GM12878 (cell line): Measurements from ENCODE around the gene BICD1. TPM values are rescaled to one million over a fixed set of nuclear protein-coding genes. Genes with fewer than 3 reads are reported as not detected.
A peak's percentile ranks its signal among the peaks of the same experiment; 100 is the strongest.

Experiments
- ATAC-seq: fragments of 200-7000 bp; cut with Tn5 transposase; 3 replicates; pipeline ENCODE4 v1.9.1; 2020; ENCODE audit warnings: mild to moderate bottlenecking, moderate library complexity
- BruUV-seq: library from RNA; stranded (reverse); fragments of 400-500 nt; replicated peaks from 2 replicates; lab custom pipeline; 2021; lab: Mats Ljungman, UMichigan
- CTCF ChIA-PET: fragments of 300-600 bp; sonication (Branson Sonifier 250); formaldehyde crosslinking; extraction: SDS; loops from one replicate; lab custom pipeline; 2021; ENCODE audit warnings: inconsistent platforms; lab: Yijun Ruan, JAX
- POLR2A ChIA-PET: fragments of 350-600 bp; formaldehyde crosslinking; extraction: SDS; loops from one replicate; lab custom pipeline; 2021; ENCODE audit warnings: inconsistent platforms; lab: Charles Lee
- RAD21 ChIA-PET: fragments of 300-600 bp; sonication (Branson Sonifier 250); formaldehyde crosslinking; loops from one replicate; lab custom pipeline; 2023; ENCODE audit warnings: antibody characterized with exemption; ENCODE audit not compliant: unreplicated experiment; lab: Charles Lee
- SMC1A ChIA-PET: fragments of 300-600 bp; sonication (Branson Sonifier 250); formaldehyde crosslinking; loops from one replicate; lab custom pipeline; 2023; ENCODE audit not compliant: unreplicated experiment, uncharacterized antibody; lab: Charles Lee
- DNase-seq: peaks from one replicate; pipeline ENCODE4 v3.0.0-alpha.2; 2011; ENCODE audit warnings: low read depth, low spot score
- FAIRE-seq: peaks from 3 replicates; lab custom pipeline; 2011; peaks lifted over from hg19 to GRCh38; lab: Jason Lieb, UNC
- H2AFZ ChIP-seq: 2 replicates; pipeline ENCODE4 v1.6.0; 2011; ENCODE audit warnings: low read depth, low read length, control low read depth; ENCODE audit not compliant: control insufficient read depth
- H3K27ac ChIP-seq: 2 replicates; pipeline ENCODE4 v1.5.1; 2011; ENCODE audit warnings: control low read depth; ENCODE audit not compliant: control insufficient read depth, insufficient read depth
- H3K27me3 ChIP-seq, 2 experiments: replicated peaks in 1 of 2; 2 replicates each; pipeline versions ENCODE4 v1.6.0 to v1.6.1; 2011; ENCODE audit warnings: low read length in 1 of 2; ENCODE audit not compliant: control insufficient read depth in 2 of 2, insufficient read depth in 2 of 2
- H3K36me3 ChIP-seq, 2 experiments: 2 replicates each; pipeline ENCODE4 v1.5.1; 2011; ENCODE audit warnings: low read length in 1 of 2; ENCODE audit not compliant: control insufficient read depth in 2 of 2, insufficient read depth in 2 of 2
- H3K4me1 ChIP-seq: 2 replicates; pipeline ENCODE4 v1.6.1; 2011; ENCODE audit warnings: mild to moderate bottlenecking, low read length, moderate library complexity, mixed read lengths; ENCODE audit not compliant: control insufficient read depth, insufficient read depth
- H3K4me2 ChIP-seq: 2 replicates; pipeline ENCODE4 v1.6.0; 2011; ENCODE audit warnings: control low read depth; ENCODE audit not compliant: control insufficient read depth, insufficient read depth
- H3K4me3 ChIP-seq: fragments of 200-600 bp; sonication (generic); 2 replicates; pipeline ENCODE4 v1.5.1; 2016
- H3K79me2 ChIP-seq: 2 replicates; pipeline ENCODE4 v1.6.0; 2011; ENCODE audit warnings: low read length; ENCODE audit not compliant: control insufficient read depth, insufficient read depth
- H3K9ac ChIP-seq: 2 replicates; pipeline ENCODE4 v1.8.0; 2011; ENCODE audit warnings: low read length, control low read depth, mixed read lengths; ENCODE audit not compliant: control insufficient read depth, insufficient read depth
- H3K9me3 ChIP-seq: replicated peaks from 3 replicates; pipeline ENCODE4 v1.5.1; 2011; ENCODE audit warnings: mild to moderate bottlenecking, low read length; ENCODE audit not compliant: control insufficient read depth, insufficient read depth
- H4K20me1 ChIP-seq: 2 replicates; pipeline ENCODE4 v1.6.0; 2011; ENCODE audit not compliant: control insufficient read depth, insufficient read depth
- BACH1 ChIP-seq: fragments of 450-650 bp; IDR thresholded peaks from 2 replicates; pipeline ENCODE4 v1.6.1; 2017; ENCODE audit warnings: mild to moderate bottlenecking, borderline replicate concordance
- PAX8 ChIP-seq: fragments of 450-650 bp; IDR thresholded peaks from 2 replicates; pipeline ENCODE4 v1.6.1; 2017; ENCODE audit warnings: mild to moderate bottlenecking, moderate library complexity
- RUNX3 ChIP-seq: IDR thresholded peaks from 2 replicates; pipeline ENCODE4 v1.6.1; 2012; ENCODE audit warnings: low read length, inconsistent platforms
- TAF1 ChIP-seq: IDR thresholded peaks from 2 replicates; pipeline ENCODE4 v1.6.1; 2011; ENCODE audit warnings: mild to moderate bottlenecking, low read depth, low read length, borderline replicate concordance
- ZBED1 ChIP-seq: IDR thresholded peaks from 2 replicates; pipeline ENCODE4 v1.6.1; 2016; ENCODE audit warnings: borderline replicate concordance
- WGBS: methylation state at CpG from one replicate; pipeline ENCODE4 v1.1.6; 2016; ENCODE audit warnings: low lambda C conversion rate; ENCODE audit not compliant: insufficient replicate concordance, insufficient coverage; ENCODE audit errors: missing lambda C conversion rate; 5-methylcytosine and 5-hydroxymethylcytosine counted together
- in situ Hi-C: fragments of 300-500 bp; cut with MboI; formaldehyde crosslinking; loops from 9 replicates; pipeline ENCODE4 v1.14.3; 2018; ENCODE audit warnings: mixed read lengths
- intact Hi-C: fragments of 100-400 bp; cut with micrococcal nuclease; formaldehyde crosslinking; loops from one replicate; pipeline ENCODE4 v1.14.2; 2022; ENCODE audit not compliant: unreplicated experiment
- polyA plus RNA-seq, 11 experiments: library from polyadenylated mRNA; depleted of rRNA in 4 of 11; unstranded in 6 of 11; stranded (reverse) in 5 of 11; fragments of >200 nt; fragmentation: Nextera tagmentation in 4 of 11; fragmentation: Illumina TruSeq in 1 of 11; extraction: Ambion mirVana in 4 of 11; extraction: Trizol in 1 of 11; gene quantifications; 1 replicate in 1 of 11; 2 replicates in 10 of 11; pipeline versions ENCODE4 v1.2.1 to v1.2.3, GENCODE V29; 2011 to 2016; ENCODE audit warnings: inconsistent platforms in 2 of 11, missing spikeins in 2 of 11, low read depth in 1 of 11
- total RNA-seq, 4 experiments: library from RNA; depleted of rRNA in 3 of 4; stranded (reverse); fragments of >200 nt in 3 of 4; fragmentation: Illumina TruSeq in 1 of 4; extraction: Trizol in 1 of 4; gene quantifications; 2 replicates each; pipeline versions ENCODE4 v1.2.1 to v1.2.3, GENCODE V29; 2013 to 2021

The BICD1 gene
- total and polyA plus RNA-seq, 10 of the 15 experiments (the other 5 are each of a cell fraction or from before 2014, with no cell fraction given) = 4.7 to 32.5 (median 14.4) TPM

GRCh38 chr12:32418903-32419519 lies 312.4 kb downstream of the BICD1 start:
- H3K36me3 ChIP-seq = no peaks in the 10 kb centered on the region
- DNase-seq (no peak), FAIRE-seq (no peak), ATAC-seq (no peak)
- ChIA-PET POLR2A (no interaction called here), RAD21 (no interaction called here), SMC1A (no interaction called here), CTCF (no interaction called here)
- no peak overlapping the region for H3K27ac ChIP-seq
- in situ Hi-C loops (no loop called here), intact Hi-C loops (no loop called here)
- H3K9ac ChIP-seq = no peak overlapping the region
- no TSS peak for BruUV-seq
- no peak overlapping the region for H3K4me2 ChIP-seq
- no peaks in the 10 kb centered on the region for H3K9me3 ChIP-seq
- no peaks in the 10 kb centered on the region for H3K27me3 ChIP-seq
- no peaks in the 10 kb centered on the region for H3K79me2 ChIP-seq
- no peak overlapping the region for H3K4me3 ChIP-seq
- H3K4me1 ChIP-seq = no peaks in the 10 kb centered on the region
- TF ChIP-seq TAF1 (no peak), PAX8 (no peak), BACH1 (no peak)
- 41% methylated on average over 5 of the region's 5 CpGs for whole genome bisulfite sequencing
- H4K20me1 ChIP-seq = no peaks in the 10 kb centered on the region
- H2AFZ ChIP-seq = no peak overlapping the region

DNA sequence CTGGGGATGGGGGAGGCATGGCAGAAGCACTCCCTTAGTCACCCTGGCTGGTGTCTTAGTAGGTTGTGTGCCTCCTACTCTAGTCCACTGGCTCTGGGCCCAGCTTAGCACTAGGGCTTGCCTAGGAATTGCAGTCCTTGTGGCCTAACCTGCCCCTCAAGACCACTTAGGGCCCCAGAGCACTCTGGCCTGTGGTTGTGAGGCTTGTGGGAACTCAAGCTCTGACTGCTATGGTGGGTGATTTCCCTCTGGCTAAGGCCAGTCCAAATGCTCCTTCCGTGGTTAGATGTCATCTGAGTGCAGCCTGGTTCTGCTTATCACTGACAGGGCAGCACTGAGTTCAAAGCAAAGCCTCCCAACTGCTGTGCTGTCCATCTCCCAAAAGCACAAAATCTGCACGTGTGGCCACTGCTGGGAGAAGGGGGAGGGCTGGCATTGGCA lies 312.9 kb downstream of the BICD1 start:
- ATAC-seq = peak; percentile 51

More for the DNA sequence above, 312.9 kb downstream of the BICD1 start:
- Histone ChIP-seq H3K79me2 (no peaks in the 10 kb centered on the region), H3K9ac (no peak overlapping the region), H3K4me3 (no peak overlapping the region), H3K4me2 (no peak overlapping the region), H3K4me1 (no peaks in the 10 kb centered on the region), H4K20me1 (no peaks in the 10 kb centered on the region), H3K36me3 (no peaks in the 10 kb centered on the region), H3K27me3 (no peaks in the 10 kb centered on the region), H3K9me3 (no peaks in the 10 kb centered on the region), H2AFZ (no peak overlapping the region), H3K27ac (no peak overlapping the region)
- DNase-seq (no peak), FAIRE-seq (peak; percentile 13)
- RAD21 ChIA-PET = no interaction called here
- intact Hi-C loops (no loop called here), in situ Hi-C loops (no loop called here)
- TF ChIP-seq ZBED1 (no peak), RUNX3 (peak; percentile 46)
- no TSS peak for BruUV-seq
- SMC1A ChIA-PET = no interaction called here
- WGBS = 0% methylated on average over 2 of the region's 2 CpGs
- CTCF ChIA-PET = no interaction called here
- POLR2A ChIA-PET = no interaction called here
